Fibroblast of pulmonary artery (primary cell): ENCODE measurements around the gene IQUB.
"Not testable (repeated sequence)": the region's sequence is repeated elsewhere in the genome, so short reads cannot be mapped to it uniquely, and the experiment has no call there.

ENCODE experiments used
- DNase-seq: peaks from one replicate; pipeline ENCODE4 v3.0.0-alpha.2; 2010; ENCODE audit warnings: low read depth
- H3K4me3 ChIP-seq: replicated peaks from 2 replicates; pipeline ENCODE4 v1.5.1; 2011; ENCODE audit warnings: low read depth, mild to moderate bottlenecking, control low read depth, low read length, moderate library complexity
- CTCF ChIP-seq: IDR thresholded peaks from 2 replicates; pipeline ENCODE4 v1.5.1; 2011; ENCODE audit warnings: mild to moderate bottlenecking, control low read depth, low read length, inconsistent platforms; ENCODE audit errors: missing control alignments

IQUB gene

DNA sequence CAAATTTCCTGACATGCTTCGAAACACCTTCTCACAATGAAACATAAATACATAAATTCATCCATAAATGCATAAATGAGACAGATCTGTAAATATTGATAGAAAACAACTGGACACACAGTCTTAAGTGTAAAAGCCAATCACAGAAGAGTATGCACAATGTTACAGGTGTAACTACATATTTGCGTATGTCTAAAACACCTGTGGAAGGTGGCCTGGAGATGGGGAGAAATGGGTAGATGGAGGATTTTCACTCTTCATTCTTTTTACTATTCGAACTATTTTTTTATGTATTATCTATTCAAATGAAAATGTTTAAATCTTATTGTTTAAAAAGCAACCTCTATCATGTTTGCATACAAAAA is 860 bp downstream of the IQUB start:
- TF ChIP-seq CTCF: no peak
- no peak overlapping the region for H3K4me3 ChIP-seq
- no peak for DNase-seq

- peak overlapping the region; percentile 47 for H3K4me3 ChIP-seq
- peak; percentile 27 for DNase-seq
Observed at GRCh38 chr7:123532788-123533552, 1.4 kb downstream of the IQUB start.

GRCh38 chr7:123532343-123532742 is 2.1 kb downstream of the IQUB start:
- peak overlapping the region; percentile 47 for H3K4me3 ChIP-seq
- DNase-seq: not testable (repeated sequence)

- not testable (repeated sequence) for DNase-seq, H3K4me3 ChIP-seq
Observed at GRCh38 chr7:123530035-123530591, 4.3 kb downstream of the IQUB start.

DNA sequence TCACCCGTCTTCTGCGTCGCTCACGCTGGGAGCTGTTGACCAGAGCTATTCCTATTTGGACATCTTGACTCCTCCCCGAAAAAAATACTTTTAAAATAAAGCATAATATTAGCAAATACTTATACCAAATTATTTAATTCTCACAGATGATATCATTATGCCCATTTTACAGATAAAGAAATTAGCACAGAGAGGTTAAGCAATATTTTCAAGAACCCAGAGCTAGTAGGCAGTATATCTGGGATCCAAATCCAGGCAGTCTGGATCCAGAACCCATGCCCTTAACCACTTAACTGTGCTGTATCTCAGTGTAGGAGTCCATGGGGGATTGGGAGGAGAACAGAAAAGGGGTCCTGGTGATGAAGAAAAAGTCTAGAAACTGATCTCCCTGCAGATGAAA is 6.1 kb downstream of the IQUB start:
- DNase-seq: no peak
- no peak overlapping the region for H3K4me3 ChIP-seq
- no peak for TF ChIP-seq CTCF

DNA sequence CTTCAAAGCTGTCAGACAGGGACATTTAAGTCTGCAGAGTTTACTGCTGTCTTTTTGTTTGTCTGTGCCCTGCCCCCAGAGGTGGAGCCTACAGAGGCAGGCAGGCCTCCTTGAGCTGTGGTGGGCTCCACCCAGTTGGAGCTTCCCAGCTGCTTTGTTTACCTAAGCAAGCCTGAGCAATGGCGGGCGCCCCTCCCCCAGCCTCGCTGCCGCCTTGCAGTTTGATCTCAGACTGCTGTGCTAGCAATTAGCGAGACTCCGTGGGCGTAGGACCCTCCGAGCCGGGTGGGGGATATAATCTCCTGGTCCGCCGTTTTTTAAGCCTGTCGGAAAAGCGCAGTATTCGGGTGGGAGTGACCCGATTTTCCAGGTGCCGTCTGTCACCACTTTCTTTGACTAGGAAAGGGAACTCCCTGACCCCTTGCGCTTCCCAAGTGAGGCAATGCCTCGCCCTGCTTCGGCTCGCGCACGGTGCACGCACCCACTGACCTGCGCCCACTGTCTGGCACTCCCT is 6.6 kb downstream of the IQUB start:
- not testable (repeated sequence) for DNase-seq, H3K4me3 ChIP-seq

GRCh38 chr7:123526533-123526932 is 7.9 kb downstream of the IQUB start:
- H3K4me3 ChIP-seq, DNase-seq: not testable (repeated sequence)

DNA sequence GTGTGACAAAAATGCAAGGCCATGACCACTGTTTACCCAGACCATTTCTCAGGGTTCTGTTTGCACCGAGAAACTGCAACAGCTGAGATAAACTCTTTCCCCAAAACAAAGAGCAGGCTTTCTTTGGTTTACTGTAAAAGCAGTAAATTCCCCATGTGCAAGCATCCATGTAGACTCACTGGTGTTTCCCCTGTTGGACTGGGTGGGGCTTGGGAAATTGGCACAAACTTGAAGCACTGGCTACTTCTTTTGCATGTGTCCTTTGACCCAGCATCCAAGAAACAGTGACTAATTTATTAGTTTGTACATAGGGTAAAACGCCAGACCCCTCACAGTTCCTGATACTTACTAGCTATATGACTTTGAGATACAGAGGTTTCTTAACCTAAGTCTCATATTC is 12.3 kb downstream of the IQUB start:
- no peak for DNase-seq
- no peak overlapping the region for H3K4me3 ChIP-seq
- no peak for TF ChIP-seq CTCF

DNA sequence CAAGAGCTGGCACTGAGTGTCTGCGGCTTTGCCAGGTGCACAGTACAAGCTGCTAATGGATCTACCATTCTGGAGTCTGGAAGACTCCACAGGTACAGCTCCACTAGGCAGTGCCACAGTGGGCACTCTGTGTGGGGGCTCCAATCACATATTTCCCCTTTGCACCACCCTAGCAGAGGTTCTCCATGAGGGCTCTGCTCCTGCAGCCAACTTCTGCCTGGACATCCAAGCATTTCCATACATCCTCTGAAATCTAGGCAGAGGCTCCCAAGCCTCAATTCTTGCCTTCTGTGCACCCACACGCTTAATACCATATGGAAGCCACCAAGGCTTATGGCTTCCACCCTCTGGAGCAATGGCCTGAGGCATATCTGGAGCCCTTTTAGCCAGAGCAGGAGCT is 29.2 kb downstream of the IQUB start:
- no peak for TF ChIP-seq CTCF

More for the DNA sequence above, 29.2 kb downstream of the IQUB start:
- no peak for DNase-seq
- no peak overlapping the region for H3K4me3 ChIP-seq
